Measurements from ENCODE around the gene ACTN4.

Gene ACTN4

GRCh38 chr19:38721496-38721895 is 74.0 kb downstream of the ACTN4 start:
- H3K4me3 ChIP-seq (ENCODE audit: control insufficient read depth, low read depth, low read length), result no peak overlapping the region
- DNase-seq (ENCODE audit: low read depth), result no peak
- TF ChIP-seq, protein P1, sequence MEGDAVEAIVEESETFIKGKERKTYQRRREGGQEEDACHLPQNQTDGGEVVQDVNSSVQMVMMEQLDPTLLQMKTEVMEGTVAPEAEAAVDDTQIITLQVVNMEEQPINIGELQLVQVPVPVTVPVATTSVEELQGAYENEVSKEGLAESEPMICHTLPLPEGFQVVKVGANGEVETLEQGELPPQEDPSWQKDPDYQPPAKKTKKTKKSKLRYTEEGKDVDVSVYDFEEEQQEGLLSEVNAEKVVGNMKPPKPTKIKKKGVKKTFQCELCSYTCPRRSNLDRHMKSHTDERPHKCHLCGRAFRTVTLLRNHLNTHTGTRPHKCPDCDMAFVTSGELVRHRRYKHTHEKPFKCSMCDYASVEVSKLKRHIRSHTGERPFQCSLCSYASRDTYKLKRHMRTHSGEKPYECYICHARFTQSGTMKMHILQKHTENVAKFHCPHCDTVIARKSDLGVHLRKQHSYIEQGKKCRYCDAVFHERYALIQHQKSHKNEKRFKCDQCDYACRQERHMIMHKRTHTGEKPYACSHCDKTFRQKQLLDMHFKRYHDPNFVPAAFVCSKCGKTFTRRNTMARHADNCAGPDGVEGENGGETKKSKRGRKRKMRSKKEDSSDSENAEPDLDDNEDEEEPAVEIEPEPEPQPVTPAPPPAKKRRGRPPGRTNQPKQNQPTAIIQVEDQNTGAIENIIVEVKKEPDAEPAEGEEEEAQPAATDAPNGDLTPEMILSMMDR (IDR thresholded peaks at IDR 0.05; ENCODE audit: control insufficient read depth, insufficient read depth, low read depth, low read length, missing control alignments), result no peak

DNA sequence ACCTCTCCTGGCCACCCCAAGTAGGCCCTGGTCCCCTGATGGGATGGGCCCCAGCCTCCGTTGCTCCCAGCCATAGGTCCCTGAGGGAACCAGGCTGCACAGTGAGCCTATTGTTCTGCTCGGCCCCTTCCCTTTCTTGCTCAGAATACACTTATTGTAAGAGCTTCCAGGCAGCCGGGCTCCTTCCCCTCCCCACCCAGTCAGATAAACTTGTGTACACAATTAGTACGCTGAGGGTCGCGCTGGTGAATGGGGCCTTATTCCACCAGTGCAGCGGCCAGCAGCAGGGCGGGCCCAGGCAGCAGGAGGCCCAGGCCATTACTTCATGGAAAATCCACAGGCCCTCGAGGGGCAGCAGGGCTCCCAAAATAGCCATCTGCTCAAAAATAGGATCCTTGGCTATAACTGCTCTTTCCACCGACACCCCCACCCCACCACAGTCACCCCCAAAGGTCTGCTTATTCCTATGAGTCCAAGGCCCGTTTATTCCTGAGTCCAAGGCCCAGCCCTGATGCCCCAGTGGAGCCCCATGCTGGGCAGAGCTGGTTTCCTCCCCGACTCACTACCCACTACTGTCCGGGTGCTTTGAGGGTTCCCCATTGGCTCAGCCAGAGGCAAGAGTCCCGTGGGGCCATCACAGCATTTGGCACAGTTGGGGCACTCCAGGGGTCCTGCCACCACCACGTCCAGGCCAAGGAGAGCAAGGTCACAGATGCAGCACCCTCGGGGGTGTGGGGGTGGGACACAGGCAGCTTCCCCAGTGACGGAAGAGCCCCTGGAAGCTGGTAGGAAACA is 74.7 kb downstream of the ACTN4 start:
- DNase-seq (ENCODE audit: low read depth), result no peak
- H3K4me3 ChIP-seq (ENCODE audit: control insufficient read depth, low read depth, low read length), result no peak overlapping the region
- TF ChIP-seq, protein P1 (IDR thresholded peaks at IDR 0.05; ENCODE audit: control insufficient read depth, insufficient read depth, low read depth, low read length, missing control alignments), result no peak

DNA sequence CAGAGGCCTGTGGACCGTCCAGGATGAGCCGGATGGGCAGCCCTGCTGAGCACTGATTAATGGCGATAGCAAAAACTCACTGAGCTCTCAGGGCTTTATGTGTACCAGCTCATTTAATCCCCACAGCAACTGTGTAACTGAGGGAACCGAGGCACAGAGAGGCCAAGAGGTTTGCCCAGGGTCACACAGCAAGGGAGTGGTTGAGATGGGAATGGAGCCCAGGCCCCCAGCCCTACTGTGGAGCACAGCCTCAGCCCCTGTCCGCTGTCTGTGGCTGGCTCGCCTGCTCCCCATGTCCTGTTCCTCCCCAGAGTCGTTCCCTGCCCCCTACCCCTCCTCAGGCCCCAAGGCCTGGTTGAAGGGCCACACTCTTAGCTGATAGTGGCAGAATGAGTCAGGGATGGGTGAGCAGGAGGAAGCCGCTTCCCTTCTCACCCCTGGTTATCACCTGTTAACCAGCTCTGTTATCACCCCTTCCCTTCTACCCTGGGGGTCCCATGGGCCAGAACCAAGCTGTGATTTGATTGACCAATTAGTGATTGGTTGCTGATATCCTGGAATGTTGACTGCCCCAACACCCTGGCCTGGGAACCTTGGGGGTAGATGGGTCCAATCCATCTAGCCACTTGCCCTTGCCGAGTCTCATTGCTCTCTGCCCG is 75.6 kb downstream of the ACTN4 start:
- H3K4me3 ChIP-seq (ENCODE audit: control insufficient read depth, low read depth, low read length), result no peak overlapping the region
- DNase-seq (ENCODE audit: low read depth), result no peak
- TF ChIP-seq, protein P1 (IDR thresholded peaks at IDR 0.05; ENCODE audit: control insufficient read depth, insufficient read depth, low read depth, low read length, missing control alignments), result no peak

GRCh38 chr19:38723606-38723965 is 76.1 kb downstream of the ACTN4 start:
- TF ChIP-seq, protein P1 (IDR thresholded peaks at IDR 0.05; ENCODE audit: control insufficient read depth, insufficient read depth, low read depth, low read length, missing control alignments), result no peak
- H3K4me3 ChIP-seq (ENCODE audit: control insufficient read depth, low read depth, low read length), result no peak overlapping the region
- no peak for DNase-seq (ENCODE audit: low read depth)

- DNase-seq (ENCODE audit: low read depth), result no peak
- no peak overlapping the region for H3K4me3 ChIP-seq (ENCODE audit: control insufficient read depth, low read depth, low read length)
- TF ChIP-seq, protein P1 (IDR thresholded peaks at IDR 0.05; ENCODE audit: control insufficient read depth, insufficient read depth, low read depth, low read length, missing control alignments), result no peak
These were observed 76.8 kb downstream of the ACTN4 start for GRCh38 chr19:38723990-38724854.

DNA sequence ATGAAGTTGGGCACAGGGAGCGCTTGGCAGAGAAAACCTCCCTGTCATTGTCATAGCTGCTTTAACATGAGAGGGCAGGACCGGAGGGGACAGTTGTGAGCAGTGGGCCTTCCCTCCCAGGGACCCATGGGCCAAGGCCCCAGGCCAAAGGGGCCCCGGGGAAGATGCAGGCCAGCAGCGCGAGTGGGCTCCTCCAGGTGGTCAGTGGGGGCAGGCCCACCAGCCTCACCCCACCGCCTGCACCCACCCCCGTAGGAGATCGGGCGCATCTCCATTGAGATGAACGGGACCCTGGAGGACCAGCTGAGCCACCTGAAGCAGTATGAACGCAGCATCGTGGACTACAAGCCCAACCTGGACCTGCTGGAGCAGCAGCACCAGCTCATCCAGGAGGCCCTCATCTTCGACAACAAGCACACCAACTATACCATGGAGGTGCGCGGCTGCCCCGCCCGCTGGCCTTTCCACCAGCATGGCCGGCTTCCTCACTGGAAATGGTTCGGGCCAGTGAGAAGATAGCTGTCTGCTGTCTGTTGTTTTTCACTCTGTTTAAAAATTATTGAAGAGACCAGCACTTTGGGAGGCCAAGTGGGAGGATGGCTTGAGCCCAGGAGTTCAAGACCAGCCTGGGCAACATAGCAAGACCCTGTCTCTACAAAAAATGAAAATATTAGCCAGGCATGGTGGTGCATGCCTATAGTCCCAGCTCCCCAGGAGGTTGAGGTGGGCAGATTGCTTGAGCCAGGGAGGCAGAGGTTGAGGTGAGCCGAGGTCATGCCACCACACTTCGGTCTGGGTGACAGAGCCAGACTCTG is 78.2 kb downstream of the ACTN4 start:
- TF ChIP-seq, protein P1 (IDR thresholded peaks at IDR 0.05; ENCODE audit: control insufficient read depth, insufficient read depth, low read depth, low read length, missing control alignments), result no peak

More for the DNA sequence above, 78.2 kb downstream of the ACTN4 start:
- no peak for DNase-seq (ENCODE audit: low read depth)
- H3K4me3 ChIP-seq (ENCODE audit: control insufficient read depth, low read depth, low read length), result no peak overlapping the region
